ENCODE data around the gene TULP3.

The TULP3 gene

DNA sequence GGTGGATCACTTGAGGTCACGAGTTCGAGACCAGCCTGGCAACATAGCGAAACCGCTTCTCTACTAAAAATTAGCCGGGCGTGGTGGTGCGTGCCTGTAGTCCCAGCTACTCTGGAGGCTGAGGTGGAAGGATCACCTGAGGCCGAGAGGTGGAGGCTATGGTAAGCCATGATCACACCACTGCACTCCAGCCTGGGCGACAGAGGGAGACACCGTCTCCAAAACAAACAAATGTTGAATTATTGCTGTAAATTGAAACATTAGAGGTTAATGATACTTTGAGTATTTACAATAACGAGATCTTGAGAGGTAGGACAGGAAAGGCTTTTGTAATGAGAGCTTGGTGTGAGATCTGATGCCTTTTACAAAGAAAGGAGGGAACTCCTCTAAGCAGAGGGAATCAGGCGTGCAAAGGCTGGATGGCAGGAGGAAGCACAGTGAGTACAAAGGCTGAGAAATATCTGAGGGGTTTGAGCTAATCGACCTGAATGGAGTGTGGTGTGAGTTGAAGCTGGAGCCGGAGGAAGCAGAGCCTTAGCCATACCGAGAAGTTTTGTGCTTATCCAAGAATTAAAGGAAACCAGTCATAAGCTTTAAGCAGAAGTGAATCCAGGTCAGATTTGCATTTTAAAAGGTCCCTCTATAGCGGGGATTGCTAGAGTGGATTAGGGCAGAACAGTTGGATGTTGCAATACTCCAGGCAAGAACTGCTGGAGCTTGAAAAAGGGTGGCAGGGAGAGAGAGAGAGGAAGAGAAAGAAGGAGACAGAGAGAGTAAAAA lies 12.5 kb upstream of the TULP3 start:
- no peak for DNase-seq

DNA sequence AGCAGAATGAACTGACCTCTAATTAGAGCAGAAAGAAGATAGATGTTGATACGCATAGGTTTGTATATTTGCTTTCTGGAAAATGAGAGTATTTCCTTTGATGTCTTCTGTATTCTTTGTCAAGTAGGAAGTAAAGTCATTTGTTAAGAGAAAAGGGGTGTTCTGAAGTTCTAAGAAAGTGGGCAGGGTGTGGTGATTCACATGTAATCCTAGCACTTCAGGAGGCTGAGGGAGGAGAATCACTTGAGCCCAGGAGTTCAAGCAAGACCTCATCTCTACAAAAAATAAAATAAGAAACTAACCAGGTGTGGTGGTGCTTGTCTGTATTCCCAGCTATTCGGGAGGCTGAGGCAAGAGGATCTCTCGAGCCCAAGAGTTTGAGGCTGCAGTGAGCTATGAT lies 10.8 kb upstream of the TULP3 start:
- DNase-seq, result no peak

DNA sequence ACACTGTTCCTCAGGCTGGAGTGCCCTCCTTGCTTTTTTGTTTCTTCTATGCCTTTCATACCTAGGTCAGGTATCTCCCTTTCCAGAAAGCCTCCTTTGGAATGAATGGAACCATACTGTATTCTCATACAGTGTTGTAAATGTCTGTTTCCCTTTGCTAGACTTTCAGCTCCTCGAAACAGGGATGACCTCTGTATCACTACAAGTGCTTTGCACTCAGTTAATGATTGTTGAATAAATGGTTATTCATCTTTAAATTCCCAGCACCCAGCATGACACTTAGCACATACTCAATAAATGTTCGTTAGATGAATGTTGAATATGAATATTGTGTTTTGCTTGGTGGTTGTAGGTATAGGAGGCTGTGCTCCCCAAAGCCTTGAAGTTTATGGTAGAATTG lies 5.9 kb upstream of the TULP3 start:
- no peak for DNase-seq

DNA sequence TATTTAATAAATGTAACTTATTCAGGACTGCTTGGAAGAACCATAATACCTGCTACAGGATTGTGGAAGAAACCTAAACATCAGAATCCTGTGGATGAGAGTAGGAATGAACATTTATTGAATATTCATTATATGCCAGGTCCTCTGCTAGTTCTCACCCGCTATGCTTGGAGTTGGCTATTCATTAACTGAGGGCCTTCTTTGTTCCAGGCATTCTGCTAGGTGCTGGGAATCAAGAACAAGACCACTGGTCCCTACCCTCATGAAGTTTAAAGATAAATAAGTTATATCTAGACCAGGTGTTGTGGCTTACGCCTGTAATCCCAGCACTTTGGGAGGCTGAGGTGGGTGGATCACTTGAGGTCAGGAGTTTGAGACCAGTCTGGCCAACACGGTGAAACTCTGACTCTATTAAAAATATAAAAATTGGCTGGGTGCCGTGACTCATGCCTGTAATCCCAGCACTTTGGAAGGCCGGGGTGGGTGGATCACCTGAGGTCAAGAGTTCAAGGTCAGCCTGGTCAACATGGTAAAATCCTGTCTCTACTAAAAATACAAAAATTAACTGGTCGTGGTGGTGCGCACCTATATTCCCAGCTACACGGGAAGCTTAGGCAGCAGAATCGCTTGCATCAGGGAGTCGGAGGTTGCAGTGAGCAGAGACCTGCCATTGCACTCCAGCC lies 3.8 kb upstream of the TULP3 start:
- no peak for DNase-seq

DNA sequence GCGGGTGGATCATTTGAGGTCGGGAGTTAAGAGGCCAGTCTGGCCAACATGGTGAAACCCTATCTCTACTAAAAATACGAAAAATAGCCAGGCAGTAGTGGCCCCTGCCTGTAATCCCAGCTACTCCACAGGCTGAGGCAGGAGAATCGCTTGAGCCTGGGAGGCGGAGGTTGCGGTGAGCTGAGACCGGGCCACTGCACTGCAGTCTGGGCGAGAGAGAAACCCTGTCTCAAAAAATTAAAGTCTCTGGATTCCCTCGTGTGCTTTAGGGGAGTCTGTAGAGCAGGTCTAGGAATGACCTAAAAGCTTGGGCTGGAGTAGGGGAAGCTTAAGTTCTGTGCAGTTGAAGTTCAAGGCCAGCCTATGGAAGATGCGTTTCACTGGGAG lies 697 bp upstream of the TULP3 start:
- no peak for DNase-seq

DNA sequence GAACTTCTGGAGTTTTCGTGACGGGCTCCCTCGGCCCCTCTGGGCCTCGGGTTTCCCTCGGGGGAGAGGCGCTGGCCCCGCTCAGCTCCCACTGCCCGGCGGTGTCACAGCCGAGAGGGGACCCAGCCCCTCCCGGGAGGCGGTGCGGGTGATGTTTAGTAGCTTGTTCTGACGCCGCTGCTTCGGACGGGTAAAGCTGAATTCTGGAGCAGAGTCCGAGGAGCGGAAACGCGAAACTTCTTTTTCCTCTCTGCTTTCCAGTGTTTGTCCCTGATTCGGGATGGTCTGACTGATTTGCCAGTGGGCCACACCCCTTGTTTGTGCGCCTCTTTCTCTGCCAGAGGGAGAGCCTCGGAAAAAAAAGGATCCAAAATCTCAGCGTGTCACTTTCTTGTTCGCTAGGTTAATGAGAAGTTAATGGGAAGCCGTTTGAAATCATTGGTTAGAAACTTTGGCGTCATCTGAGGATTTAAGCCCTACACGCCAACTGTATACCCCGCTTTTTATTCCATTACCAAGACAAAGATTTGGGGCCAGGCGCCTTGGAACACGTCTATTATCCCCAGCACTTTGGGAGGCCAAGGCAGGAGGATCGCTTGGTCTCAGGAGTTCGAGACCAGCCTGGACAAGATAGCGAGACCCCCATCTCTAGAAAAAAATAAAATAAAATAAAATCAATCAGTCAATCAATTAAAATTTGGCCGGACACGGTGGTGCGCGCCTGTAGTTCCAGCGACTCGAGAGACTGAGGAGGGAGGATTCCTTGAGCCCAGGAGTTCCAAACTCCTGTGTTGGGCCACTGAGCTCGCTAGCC lies 756 bp downstream of the TULP3 start:
- peak; percentile 74 for DNase-seq

DNA sequence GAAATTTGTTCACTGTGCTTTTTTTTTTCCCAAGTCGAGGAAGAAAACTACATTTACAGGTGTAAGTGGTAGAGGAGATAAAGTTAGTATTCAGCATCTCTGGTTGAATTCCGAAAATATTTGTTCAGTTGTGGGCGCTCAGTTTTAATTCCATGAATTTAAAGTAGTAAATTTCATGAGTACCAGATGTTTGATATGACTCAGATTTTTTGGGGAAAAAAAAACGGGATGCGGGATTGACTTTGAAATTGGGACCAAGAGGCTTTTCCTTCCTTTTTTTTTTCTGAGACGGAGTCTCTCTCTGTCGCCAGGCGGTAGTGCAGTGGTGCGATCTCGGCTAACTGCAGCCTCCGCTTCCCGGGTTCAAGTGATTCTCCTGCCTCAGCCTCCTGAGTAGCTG lies 1.6 kb downstream of the TULP3 start:
- DNase-seq, result peak; percentile 40

DNA sequence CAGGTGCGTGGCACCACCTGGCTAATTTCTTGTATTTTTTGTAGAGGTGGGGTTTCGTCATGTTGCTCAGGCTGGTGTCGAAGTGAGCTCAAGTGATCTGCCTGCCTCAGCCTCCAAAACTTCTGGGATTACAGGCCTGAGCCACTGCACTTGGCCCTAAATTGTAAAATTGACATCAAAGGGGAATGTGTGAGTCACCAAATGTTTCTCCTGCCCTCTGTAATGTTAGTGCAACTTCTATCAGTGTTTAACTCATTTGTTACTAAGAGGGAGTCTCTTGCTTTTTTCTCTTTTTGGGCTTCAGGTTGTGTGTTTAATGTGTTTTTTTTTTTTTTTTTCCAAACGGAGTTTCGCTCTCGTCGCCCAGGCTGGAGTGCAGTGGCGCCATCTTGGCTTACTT lies 2.3 kb downstream of the TULP3 start:
- DNase-seq, result peak; percentile 85

DNA sequence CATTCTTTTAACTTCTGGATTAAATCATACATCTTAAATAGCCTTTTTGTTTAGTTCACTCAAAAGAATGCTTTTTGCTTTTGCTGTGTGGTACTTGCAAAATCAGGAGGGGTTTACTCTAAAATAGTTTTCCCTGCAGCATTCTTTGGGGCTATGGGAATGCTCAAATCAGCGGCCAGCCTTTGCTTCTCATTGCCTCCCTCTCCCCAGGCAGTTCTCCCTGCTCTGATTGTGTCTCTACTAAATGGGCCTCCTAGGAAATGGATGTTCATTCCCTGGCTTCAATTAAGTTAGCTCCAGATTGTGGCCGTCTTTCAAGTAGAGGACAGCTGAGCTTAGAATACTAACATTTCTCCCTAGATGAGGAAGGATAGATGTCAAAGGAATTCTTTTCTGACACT lies 4.4 kb downstream of the TULP3 start:
- DNase-seq, result peak; percentile 48

DNA sequence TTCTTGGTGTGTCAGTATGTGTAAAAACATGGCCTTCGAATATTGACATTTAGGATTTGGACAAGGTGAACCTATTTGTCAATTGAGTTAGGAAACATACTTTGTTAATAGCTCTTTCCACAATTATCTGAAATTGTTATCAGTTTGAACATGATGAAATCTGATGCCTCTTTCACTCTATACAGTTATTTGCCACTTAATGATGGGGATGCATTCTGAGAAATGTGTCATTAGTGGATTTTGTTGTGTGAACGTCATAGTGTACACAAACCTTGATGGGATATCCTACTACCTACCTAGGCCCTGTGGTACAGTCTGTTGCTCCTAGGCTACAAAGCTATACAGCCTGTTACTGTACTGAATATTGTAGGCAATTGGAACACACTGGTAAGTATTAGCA lies 4.8 kb downstream of the TULP3 start:
- DNase-seq, result no peak

DNA sequence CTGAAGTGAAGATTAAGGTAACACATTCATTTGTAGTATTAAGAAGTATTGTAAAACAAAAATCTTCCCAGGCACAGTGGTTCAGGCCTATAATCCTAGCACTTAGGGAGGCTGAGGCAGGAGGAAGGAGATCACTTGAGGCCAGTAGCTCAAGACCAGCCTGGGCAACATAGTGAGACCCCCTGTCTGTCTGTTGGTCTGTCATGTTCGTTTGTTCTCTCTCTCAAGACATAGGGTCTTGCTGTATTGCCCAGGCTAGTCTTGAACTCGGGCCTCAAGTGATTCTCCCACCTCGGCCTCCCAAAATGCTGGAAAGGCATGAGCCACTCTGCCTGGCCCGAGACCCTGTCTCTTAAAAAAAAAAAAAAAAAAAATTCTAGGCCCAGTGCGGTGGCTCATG lies 6.7 kb downstream of the TULP3 start:
- DNase-seq, result no peak

DNA sequence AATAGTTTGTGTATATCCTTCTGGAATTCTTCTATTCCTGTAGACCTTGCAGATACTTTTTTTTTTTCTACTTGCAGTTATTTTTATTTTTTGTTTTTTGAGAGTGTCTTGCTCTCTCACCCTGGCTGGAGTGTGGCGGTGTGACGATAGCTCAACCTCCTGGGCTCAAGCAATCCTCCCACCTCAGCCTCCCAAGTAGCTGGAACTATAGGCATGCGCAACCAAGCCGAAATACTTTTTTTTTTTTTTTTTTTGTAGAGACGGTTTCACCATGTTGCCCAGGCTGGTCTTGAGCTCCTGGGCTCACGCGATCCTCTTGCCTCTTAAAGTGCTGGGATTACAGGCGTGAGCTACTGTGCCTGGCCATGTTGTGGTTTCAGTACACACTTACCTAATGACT lies 10.0 kb downstream of the TULP3 start:
- no peak for DNase-seq

DNA sequence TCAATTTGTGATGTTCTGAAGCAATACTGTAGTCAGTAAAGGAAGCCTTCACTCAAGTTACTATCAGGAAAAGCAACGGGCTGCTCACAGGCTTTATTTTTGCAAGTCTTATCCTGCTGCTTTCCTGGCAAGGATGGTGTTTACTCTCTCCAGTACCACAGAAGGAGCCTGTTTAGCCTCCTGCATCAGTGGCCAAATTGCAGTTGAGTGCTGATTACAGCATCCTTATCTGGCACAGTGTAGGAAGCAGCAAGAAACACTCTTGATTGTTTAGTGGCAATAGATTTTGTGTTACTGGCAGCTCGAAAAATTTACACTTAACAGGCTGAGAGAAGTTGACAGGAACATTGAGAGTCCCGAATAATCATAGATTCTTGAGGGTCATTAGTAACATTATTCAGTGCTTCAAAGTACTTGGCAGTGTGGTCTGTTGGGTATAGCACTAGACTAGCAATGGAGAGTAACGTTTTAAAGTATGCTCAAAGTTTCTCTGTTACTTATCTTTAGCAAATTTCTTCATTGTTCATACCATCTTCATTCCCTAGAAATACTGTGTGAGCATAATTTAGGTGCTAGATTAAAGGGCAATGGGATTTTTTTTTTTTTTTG lies 11.7 kb downstream of the TULP3 start:
- DNase-seq, result no peak

DNA sequence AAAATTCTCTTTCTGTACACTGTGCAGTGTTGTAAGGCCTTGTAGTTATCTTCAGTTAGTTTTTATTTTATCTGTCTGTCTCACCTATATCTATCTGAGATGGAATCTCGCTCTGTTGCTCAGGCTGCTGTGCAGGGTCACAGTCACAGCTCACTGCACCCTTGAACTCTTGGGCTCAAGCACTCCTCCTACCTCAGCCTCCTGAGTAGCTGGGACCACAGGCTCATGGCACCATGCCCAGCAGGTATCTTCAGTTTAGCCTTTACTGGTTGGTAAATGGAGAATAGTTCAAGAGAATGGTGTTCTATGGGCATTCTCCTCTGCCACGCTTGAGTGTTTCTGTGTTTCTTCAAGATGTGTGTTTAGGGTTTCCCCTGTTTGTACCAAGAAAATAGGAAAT lies 13.6 kb downstream of the TULP3 start:
- DNase-seq, result no peak

DNA sequence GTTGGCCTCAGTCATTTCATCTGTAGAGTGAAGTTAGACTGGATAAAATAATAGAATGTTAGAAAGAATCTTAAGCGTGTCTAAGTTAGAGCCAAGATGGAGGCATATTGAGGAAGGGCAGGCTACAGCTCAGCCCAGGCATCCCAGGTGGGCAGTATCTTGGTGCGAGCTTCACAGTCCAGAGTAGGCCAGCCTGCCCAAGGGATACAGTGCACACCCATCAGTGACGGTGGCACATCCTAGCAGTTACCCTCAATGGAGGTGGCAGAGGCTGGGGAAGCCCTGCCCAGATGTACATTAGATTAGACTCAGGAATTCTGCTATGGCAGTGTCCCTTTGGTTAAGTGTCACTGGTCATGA lies 21.5 kb downstream of the TULP3 start:
- DNase-seq, result no peak

DNA sequence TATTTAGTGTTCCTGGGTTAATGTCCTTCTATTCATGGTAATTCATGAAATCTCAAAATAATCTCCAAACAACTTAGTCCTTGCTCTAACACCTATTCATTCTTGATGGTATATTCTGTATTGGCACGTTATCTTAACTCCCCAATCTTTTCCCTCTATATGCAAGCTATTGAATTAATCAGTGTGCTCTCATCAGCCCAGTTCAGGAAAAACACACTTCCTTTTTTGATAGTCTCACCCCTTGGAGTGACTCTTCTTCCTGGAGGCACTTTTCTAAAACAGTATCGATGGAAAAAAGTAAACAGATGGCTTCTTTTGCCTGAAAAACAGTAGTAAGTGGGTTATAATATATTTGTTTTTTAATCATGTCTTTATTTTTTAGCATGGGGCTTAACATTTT lies 28.6 kb downstream of the TULP3 start:
- no peak for DNase-seq

DNA sequence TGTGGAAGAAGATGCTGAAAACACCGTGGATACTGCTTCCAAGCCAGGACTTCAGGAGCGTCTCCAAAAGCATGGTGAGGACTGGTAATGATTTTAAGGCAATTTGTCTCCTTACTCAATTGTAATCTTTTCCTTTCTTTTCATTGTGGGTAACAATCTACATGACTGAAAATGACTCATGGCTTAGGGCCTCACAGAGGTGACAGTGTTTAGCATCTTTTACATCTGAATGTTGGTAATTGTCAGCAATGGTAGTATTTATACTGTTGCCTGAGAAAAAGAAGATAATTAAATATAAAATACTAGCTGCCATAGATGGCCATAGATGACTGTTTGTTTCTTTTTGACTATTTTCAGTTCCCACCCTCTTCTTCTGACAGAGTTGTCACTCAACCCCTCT lies 31.6 kb downstream of the TULP3 start:
- DNase-seq, result no peak

DNA sequence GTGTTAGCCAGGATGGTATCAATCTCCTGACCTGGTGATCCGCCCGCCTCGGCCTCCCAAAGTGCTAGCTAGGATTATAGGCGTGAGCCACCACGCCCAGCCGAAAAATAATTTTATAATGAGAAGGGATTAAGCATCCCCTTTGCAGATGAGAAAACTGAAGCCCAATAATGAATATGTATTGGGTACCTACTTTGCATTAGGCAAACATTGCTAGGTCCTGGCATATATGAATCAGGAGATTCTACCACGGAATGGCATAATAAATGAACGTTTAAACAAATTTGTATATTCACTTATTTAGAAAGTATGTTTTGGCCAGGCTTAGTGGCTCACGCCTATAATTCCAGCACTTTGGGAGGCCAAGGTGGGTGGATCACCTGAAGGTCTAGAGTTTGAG lies 32.4 kb downstream of the TULP3 start:
- no peak for DNase-seq

DNA sequence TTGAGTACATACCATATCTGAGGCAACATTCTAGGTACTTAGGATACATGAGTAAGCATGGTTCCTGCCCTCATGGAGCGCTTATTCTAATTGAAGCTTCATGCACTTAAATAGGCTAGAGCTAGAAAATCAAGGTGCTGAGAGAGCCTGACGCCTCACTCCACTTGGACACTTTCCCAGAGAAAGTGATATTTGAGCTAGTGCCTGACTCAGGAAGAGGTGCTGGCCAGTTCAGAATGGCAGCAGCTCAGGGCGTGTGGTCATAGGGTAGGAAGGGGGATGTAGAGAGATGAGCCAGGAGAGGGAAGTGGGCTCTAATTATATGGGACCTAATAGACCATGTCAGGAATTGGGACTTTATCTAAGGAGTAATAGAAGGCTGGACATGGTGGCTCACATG lies 33.3 kb downstream of the TULP3 start:
- DNase-seq, result no peak

DNA sequence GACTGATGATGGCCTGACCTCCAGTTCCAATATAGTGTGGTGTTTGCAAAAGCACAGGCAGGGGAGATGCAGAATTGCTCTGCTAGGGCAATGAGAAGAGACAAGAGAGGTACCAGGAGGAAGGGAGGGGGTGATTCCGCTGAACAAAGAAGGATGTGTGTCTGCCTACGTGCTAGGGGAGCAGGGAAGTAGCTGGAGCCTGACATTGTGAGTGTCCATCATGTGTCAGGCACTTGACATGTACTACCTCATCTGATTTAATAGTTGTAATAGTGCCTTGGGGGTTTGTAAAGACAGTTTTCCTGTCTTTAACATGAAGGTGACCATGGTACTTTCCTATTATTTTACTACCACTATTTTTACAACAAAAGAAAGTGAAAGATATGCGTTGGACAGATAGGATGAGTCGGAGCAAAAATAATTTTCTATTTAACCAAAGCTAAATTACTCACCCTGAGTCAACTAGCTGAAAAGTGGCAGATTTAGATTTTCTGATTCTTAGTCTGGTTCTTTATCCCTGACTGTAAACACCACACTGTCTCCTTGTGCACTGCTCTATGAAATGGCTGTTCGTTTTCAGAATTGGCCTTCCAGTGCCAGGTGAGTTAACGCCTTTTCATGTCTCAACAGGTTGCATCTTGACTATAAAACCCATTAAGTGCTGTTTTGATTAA lies 34.8 kb downstream of the TULP3 start:
- peak; percentile 22 for DNase-seq

DNA sequence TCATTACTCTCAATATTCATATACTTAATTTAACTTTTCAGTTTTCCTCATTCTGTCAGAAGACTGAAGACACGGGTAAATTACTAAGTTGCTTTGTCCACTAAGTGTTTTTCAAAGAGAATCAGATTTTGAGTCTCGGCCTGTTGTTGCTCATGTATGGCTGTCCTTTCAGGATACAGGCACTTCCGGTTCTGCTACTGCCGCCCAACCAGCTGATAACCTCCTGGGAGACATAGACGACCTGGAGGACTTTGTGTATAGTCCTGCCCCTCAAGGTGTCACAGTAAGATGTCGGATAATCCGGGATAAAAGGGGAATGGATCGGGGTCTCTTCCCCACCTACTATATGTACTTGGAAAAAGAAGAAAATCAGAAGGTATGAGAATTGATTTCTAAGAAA lies 40.2 kb downstream of the TULP3 start:
- DNase-seq, result no peak

DNA sequence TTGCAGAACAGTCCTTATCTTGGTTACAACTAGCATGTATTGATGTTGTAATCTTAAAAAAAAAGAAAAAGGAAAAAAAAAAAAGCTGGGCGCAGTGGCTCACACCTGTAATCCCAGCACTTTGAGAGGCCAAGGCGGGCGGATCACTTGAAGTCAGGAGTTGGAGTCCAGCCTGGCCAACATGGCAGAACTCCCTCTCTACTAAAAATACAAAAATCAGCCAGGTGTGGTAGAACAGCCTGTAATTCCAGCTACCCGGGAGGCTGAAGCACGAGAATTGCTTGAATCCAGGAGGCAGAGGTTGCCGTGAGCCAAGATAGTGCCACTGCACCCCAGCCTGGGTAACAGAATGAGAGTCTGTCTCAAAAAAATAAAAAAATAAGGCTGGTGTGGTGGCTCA lies 42.9 kb downstream of the TULP3 start:
- no peak for DNase-seq

DNA sequence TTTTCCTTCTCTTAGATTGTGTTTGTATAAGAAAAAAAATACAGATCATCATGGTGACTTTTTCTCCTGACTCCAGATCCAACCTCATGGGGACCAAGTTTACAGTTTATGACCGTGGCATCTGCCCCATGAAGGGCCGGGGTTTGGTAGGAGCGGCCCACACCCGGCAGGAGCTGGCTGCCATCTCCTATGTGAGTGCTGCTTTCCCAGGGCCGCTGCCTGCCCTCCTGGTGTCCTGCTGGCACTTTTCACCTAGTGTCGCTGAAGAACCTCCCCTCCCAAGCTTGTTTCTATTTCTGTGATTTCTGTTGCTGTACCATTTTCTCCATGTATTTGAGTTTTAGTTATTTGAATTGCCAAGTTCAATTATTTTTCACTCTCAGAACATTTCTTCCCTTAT lies 43.7 kb downstream of the TULP3 start:
- DNase-seq, result no peak
